Stomach (tissue), 4 donors: ENCODE data around the gene WNT16.

Source experiments
- CTCF ChIP-seq, 7 experiments: fragments of 450-650 bp in 4 of 7; fragments of 200-600 bp in 3 of 7; sonication (generic) in 3 of 7; IDR thresholded peaks; one replicate each; pipeline ENCODE4 v1.5.1; 2016 to 2019; ENCODE audit warnings: antibody characterized with exemption in 7 of 7, control low read depth in 2 of 7, mild to moderate bottlenecking in 1 of 7
- EP300 ChIP-seq: sonication (generic); formaldehyde crosslinking; IDR thresholded peaks from one replicate; pipeline ENCODE4 v1.6.1; 2017; ENCODE audit warnings: antibody characterized with exemption
- POLR2A ChIP-seq, 4 donors: fragments of 450-650 bp; IDR thresholded peaks; one replicate each; pipeline ENCODE4 v1.6.1; 2016; ENCODE audit warnings: antibody characterized with exemption in 4 of 4, control low read depth in 2 of 4, mild to moderate bottlenecking in 1 of 4, moderate library complexity in 1 of 4
- POLR2AphosphoS5 ChIP-seq, 3 donors: sonication (generic); formaldehyde crosslinking; IDR thresholded peaks; one replicate each; pipeline ENCODE4 v1.6.1; 2016; ENCODE audit warnings: antibody characterized with exemption in 3 of 3

GRCh38 chr7:121337398-121337797, 8.6 kb downstream of the WNT16 start:
- TF ChIP-seq CTCF (IDR thresholded peaks at IDR 0.05) (no peak), POLR2A (IDR thresholded peaks at IDR 0.05) (no peak), EP300 (no peak), POLR2AphosphoS5 (IDR thresholded peaks at IDR 0.05) (no peak)
